DOHH2 (cell line): ENCODE measurements around the gene RAP1GAP.

Source experiments
- CTCF ChIP-seq: fragments of 200-600 bp; sonication (generic); IDR thresholded peaks from one replicate; pipeline ENCODE4 v1.5.1; 2014; ENCODE audit warnings: antibody characterized with exemption, mild to moderate bottlenecking, low read depth, low read length; ENCODE audit not compliant: poor library complexity, severe bottlenecking
- EZH2phosphoT487 ChIP-seq: fragments of 200-600 bp; sonication (generic); IDR thresholded peaks from 2 replicates; pipeline ENCODE4 v1.6.1; 2017; ENCODE audit warnings: borderline replicate concordance, mild to moderate bottlenecking, antibody characterized with exemption, low read length, moderate library complexity, mixed read lengths

DNA sequence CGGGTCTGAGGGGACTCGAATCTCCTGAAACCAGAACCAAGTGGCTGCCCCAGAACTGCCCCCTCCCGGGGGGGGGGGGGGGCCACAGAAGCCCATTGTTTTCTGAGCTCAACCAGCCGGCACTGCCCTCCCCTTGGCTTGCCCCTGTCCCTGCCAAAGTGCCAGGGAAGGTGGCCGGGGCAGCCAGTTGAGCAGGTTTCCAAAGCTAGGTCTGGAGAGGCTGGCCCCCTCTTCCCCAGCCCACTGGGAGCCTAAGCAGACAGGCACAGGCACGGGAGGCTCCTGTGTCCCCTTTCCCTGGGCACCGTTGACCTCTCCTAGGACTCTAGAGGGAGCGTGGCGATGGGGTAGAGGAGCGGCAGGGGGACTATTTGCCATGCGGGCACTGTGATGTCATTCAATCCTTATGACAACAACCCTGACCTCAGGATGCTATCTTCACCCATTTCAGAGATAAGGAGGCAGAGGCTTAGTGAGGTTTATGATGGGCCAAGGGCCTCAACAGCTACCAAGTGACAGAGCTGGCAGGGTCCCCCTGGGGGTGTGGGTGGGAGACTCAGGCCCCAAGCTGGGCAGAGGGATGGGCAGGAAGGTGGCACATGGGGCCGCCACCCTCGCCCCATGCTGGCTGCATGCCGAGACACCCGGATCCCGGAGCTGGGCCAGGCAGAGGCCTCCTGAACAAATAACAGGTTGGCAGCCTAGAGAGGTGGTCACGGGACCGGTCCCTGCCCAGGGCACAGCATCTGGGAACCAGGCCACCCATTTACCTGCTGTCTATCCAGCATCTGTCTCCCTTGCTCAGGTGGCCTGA lies 35.0 kb downstream of the RAP1GAP start:
- TF ChIP-seq CTCF, result no peak
- no peak for TF ChIP-seq EZH2phosphoT487
